ENCODE results near the gene ZNF219. TPM values are rescaled to one million over a fixed set of nuclear protein-coding genes. Genes with fewer than 3 reads are reported as not detected.

The ZNF219 gene
- total and polyA plus RNA-seq, 2 donors (not counting 1 experiment from before 2014, with no cell fraction given) = 3.3 to 6.4 TPM

- TF ChIP-seq EZH2 (IDR thresholded peaks at IDR 0.05; ENCODE audit: borderline replicate concordance, insufficient read depth, low read depth, low read length, poor library complexity, severe bottlenecking) = no peak
- TF ChIP-seq CTCF (IDR thresholded peaks at IDR 0.05) = no peak
- H3K4me1 Mint-ChIP-seq = no peaks in the 10 kb centered on the region
- Histone ChIP-seq H3K79me2 (ENCODE audit: control insufficient read depth, insufficient read depth, low read length) (no peaks in the 10 kb centered on the region), H3K9me3 (ENCODE audit: control extremely low read depth in 1 of 3, control insufficient read depth in 2 of 3, insufficient read depth in 1 of 3, low read length in 2 of 3) (no peaks in the 10 kb centered on the region), H3K9ac (ENCODE audit: low read length) (no peak overlapping the region), H3K27ac (ENCODE audit: low read length in 2 of 2) (no peak overlapping the region), H3K36me3 (replicated peaks in 1 of 2; ENCODE audit: control extremely low read depth in 1 of 2, control insufficient read depth in 1 of 2, extremely low read depth in 1 of 2, insufficient read depth in 2 of 2, low read length in 1 of 2) (no peaks in the 10 kb centered on the region), H3K27me3 (replicated peaks in 1 of 4; ENCODE audit: control extremely low read depth in 1 of 4, control insufficient read depth in 3 of 4, insufficient read depth in 4 of 4, low read length in 3 of 4) (peaks cover 0 to 12% (median 6%) of the 10 kb centered on the region in 4 experiments), H4K20me1 (ENCODE audit: control insufficient read depth, insufficient read depth, low read length, poor library complexity, severe bottlenecking) (no peaks in the 10 kb centered on the region), H3K4me2 (replicated peaks; ENCODE audit: low read depth, low read length, poor library complexity, severe bottlenecking) (no peak overlapping the region), H3K4me3 (ENCODE audit: control extremely low read depth in 1 of 5, extremely low read depth in 1 of 5, insufficient read depth in 1 of 5, low read depth in 2 of 5, low read length in 4 of 5) (no peak overlapping the region), H3K4me1 (ENCODE audit: control insufficient read depth in 2 of 2, insufficient read depth in 2 of 2, low read length in 2 of 2) (no peaks in the 10 kb centered on the region), H2AFZ (ENCODE audit: insufficient read depth, low read depth, low read length, poor library complexity, severe bottlenecking) (no peak overlapping the region)
- no peak for DNase-seq
- ChIA-PET CTCF (interaction anchor here (0.7 to 2.0 kb wide), 3 partner anchors 31 to 43 kb away, joined by 3 to 7 read pairs (median 5); partner anchors contain the start of gene ZNF219), POLR2A (no interaction called here)
- no peak for ATAC-seq (ENCODE audit: low read depth)
- H3K27ac Mint-ChIP-seq = no peak overlapping the region
- H3K27me3 Mint-ChIP-seq = peaks cover 44% of the 10 kb centered on the region
- no peak overlapping the region for H3K4me3 Mint-ChIP-seq
- H3K9me3 Mint-ChIP-seq (ENCODE audit: insufficient read depth) = no peaks in the 10 kb centered on the region
- intact Hi-C loops (cut with micrococcal nuclease) = no loop called here
- 83% methylated on average over 1 of the region's 3 CpGs for WGBS (ENCODE audit: insufficient coverage)
Measured at GRCh38 chr14:21061347-21061668, 37.1 kb downstream of the ZNF219 start.

DNA sequence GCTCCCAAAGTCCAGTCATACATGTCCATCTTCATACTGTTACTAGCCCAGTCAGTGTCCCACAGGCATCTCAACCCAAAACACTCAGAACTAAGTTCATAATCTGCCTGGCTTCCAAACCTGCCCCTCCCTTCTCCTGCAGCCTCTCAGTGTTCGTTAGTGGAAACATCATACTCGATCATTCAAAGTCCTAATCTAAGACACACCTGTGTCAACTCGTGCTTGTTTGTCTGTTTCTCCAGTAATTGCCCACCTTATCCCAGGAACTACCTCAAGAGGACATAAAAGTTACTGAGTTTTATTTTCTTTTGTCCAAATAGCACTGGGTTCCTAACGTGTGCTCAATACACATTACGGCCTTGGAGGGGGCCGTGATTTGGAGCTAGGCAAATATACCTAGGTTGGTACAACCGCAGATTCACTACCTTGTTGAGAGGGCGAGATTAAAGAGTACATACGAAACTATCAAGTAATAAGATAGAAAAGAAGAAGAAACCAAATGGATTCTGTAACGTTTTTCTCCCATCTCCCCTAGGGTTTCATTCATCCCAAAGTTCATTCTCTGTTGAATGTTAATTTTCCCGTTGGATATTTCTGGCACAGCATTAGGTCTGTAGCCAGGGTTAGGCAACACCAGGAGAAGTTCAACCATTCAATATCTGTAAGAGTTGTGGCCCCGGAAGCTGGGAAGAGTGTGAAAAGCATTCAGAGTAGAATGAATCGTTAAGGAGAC is 37.7 kb downstream of the ZNF219 start:
- Histone ChIP-seq H3K4me3 (ENCODE audit: control extremely low read depth in 1 of 5, extremely low read depth in 1 of 5, insufficient read depth in 1 of 5, low read depth in 2 of 5, low read length in 4 of 5) (no peak overlapping the region), H2AFZ (ENCODE audit: insufficient read depth, low read depth, low read length, poor library complexity, severe bottlenecking) (no peak overlapping the region), H3K9ac (ENCODE audit: low read length) (no peak overlapping the region), H3K79me2 (ENCODE audit: control insufficient read depth, insufficient read depth, low read length) (no peaks in the 10 kb centered on the region), H3K9me3 (ENCODE audit: control extremely low read depth in 1 of 3, control insufficient read depth in 2 of 3, insufficient read depth in 1 of 3, low read length in 2 of 3) (no peaks in the 10 kb centered on the region), H3K27ac (ENCODE audit: low read length in 2 of 2) (no peak overlapping the region), H3K4me2 (replicated peaks; ENCODE audit: low read depth, low read length, poor library complexity, severe bottlenecking) (no peak overlapping the region), H3K4me1 (ENCODE audit: control insufficient read depth in 2 of 2, insufficient read depth in 2 of 2, low read length in 2 of 2) (no peaks in the 10 kb centered on the region), H3K27me3 (replicated peaks in 1 of 4; ENCODE audit: control extremely low read depth in 1 of 4, control insufficient read depth in 3 of 4, insufficient read depth in 4 of 4, low read length in 3 of 4) (peaks cover 0 to 12% (median 6%) of the 10 kb centered on the region in 4 experiments), H3K36me3 (replicated peaks in 1 of 2; ENCODE audit: control extremely low read depth in 1 of 2, control insufficient read depth in 1 of 2, extremely low read depth in 1 of 2, insufficient read depth in 2 of 2, low read length in 1 of 2) (no peaks in the 10 kb centered on the region), H4K20me1 (ENCODE audit: control insufficient read depth, insufficient read depth, low read length, poor library complexity, severe bottlenecking) (no peaks in the 10 kb centered on the region)
- Mint-ChIP-seq H3K9me3 (ENCODE audit: insufficient read depth) (no peaks in the 10 kb centered on the region), H3K27me3 (peaks cover 41% of the 10 kb centered on the region), H3K4me1 (no peaks in the 10 kb centered on the region), H3K4me3 (no peak overlapping the region), H3K27ac (no peak overlapping the region)
- intact Hi-C loops (cut with micrococcal nuclease) = no loop called here
- POLR2A ChIA-PET = no interaction called here
- TF ChIP-seq EZH2 (IDR thresholded peaks at IDR 0.05; ENCODE audit: borderline replicate concordance, insufficient read depth, low read depth, low read length, poor library complexity, severe bottlenecking) = no peak
- TF ChIP-seq CTCF (IDR thresholded peaks at IDR 0.05) = no peak
- no peak for ATAC-seq (ENCODE audit: low read depth)
- 88% methylated on average over 3 of the region's 13 CpGs for WGBS (ENCODE audit: insufficient coverage)
- CTCF ChIA-PET = interaction anchor here (1.1 to 2.0 kb wide), 3 partner anchors 32 to 46 kb away, joined by 4 to 7 read pairs (median 5); no protein-coding TSS in a partner anchor
- no peak for DNase-seq
